Suprapubic skin (tissue), 4 donors: ENCODE measurements around the gene FSIP1. TPM values are rescaled to one million over a fixed set of nuclear protein-coding genes. Genes with fewer than 3 reads are reported as not detected.

ENCODE experiments used
- DNase-seq, 2 donors: peaks; one replicate each; pipeline ENCODE4 v3.0.0-alpha.2; 2019; ENCODE audit warnings: low spot score in 2 of 2
- H3K27ac ChIP-seq: fragments of 200-600 bp; sonication (generic); one replicate; pipeline ENCODE4 v1.5.1; 2019
- H3K27me3 ChIP-seq: fragments of 200-600 bp; sonication (generic); one replicate; pipeline ENCODE4 v1.5.1; 2019
- H3K36me3 ChIP-seq: fragments of 200-600 bp; sonication (generic); one replicate; pipeline ENCODE4 v1.5.1; 2019
- H3K4me1 ChIP-seq: fragments of 200-600 bp; sonication (generic); one replicate; pipeline ENCODE4 v1.5.1; 2019
- H3K4me3 ChIP-seq: fragments of 200-600 bp; sonication (generic); one replicate; pipeline ENCODE4 v1.5.1; 2019; ENCODE audit warnings: mild to moderate bottlenecking
- H3K9me3 ChIP-seq: fragments of 200-600 bp; sonication (generic); one replicate; pipeline ENCODE4 v1.5.1; 2019
- CTCF ChIP-seq, 2 donors: fragments of 200-600 bp in 1 of 2; fragments of 450-650 bp in 1 of 2; sonication (generic) in 1 of 2; IDR thresholded peaks; one replicate each; pipeline ENCODE4 v1.5.1; 2016 to 2019; ENCODE audit warnings: antibody characterized with exemption in 2 of 2, mild to moderate bottlenecking in 1 of 2, moderate library complexity in 1 of 2
- EP300 ChIP-seq: sonication (generic); formaldehyde crosslinking; IDR thresholded peaks from one replicate; pipeline ENCODE4 v1.6.1; 2017; ENCODE audit warnings: antibody characterized with exemption
- POLR2A ChIP-seq, 2 donors: fragments of 450-650 bp; IDR thresholded peaks; one replicate each; pipeline ENCODE4 v1.6.1; 2017; ENCODE audit warnings: antibody characterized with exemption in 2 of 2, mild to moderate bottlenecking in 2 of 2, moderate library complexity in 2 of 2
- POLR2AphosphoS5 ChIP-seq, 3 donors: sonication (generic); formaldehyde crosslinking; IDR thresholded peaks; one replicate each; pipeline ENCODE4 v1.6.1; 2017; ENCODE audit warnings: antibody characterized with exemption in 3 of 3
- WGBS: methylation state at CpG from one replicate; pipeline ENCODE4 v1.1.5; 2018; 5-methylcytosine and 5-hydroxymethylcytosine counted together
- total RNA-seq, 4 donors: library from RNA; depleted of rRNA; stranded (reverse); fragments of >200 nt; gene quantifications; one replicate each; pipeline ENCODE4 v1.1.0, GENCODE V29; 2016

Gene FSIP1
- total RNA-seq, 4 donors from 2014 or later = 0.21 to 0.24 TPM; not detected in 2

DNA sequence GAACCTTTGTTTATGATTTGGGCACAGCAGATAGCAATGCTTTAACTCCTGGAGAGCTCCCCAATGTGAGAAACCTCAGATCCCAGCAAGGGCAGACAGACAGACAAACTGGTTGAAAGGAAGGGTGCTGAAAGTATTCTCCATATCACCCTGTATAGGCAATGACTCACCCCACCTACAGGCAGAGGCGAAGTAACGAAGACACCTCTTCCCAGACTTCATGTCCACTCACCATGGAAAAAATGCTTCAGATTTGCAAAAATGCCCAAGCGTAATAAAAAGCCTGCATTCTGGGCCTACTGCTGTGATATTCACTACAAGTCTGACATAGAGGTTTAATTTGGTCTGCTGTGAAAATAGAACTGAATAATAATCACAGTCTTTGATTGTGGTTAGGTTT is 151.3 kb downstream of the FSIP1 start:
- H3K4me1 ChIP-seq = peaks cover 17% of the 10 kb centered on the region
- no peaks in the 10 kb centered on the region for H3K36me3 ChIP-seq
- no peaks in the 10 kb centered on the region for H3K27me3 ChIP-seq
- 93% methylated on average over 3 of the region's 3 CpGs for WGBS
- H3K9me3 ChIP-seq = no peaks in the 10 kb centered on the region
- no peak for TF ChIP-seq POLR2A (IDR thresholded peaks at IDR 0.05)
- no peak overlapping the region for H3K27ac ChIP-seq
- DNase-seq = no peak
- H3K4me3 ChIP-seq = no peak overlapping the region

DNA sequence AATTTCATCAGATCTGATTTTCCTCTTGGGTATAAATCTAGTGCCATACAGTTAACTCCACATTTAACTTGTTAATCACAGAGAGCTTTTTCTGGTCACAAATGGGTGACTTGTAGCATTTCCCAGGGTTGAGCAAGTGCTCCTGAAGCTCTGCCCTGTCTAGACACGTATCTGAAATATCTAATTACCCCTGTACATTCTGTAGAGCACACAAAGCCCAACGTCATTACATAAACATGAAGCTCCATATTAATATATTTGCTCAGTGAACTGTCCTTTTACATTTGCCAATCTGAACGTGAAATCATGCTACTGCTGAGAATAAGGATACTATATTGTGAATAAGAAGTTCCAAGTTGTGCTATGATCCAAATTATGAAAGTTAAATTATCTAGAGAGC is 152.7 kb downstream of the FSIP1 start:
- Histone ChIP-seq H3K27me3 (no peaks in the 10 kb centered on the region), H3K4me1 (peaks cover 24% of the 10 kb centered on the region), H3K36me3 (no peaks in the 10 kb centered on the region), H3K9me3 (no peaks in the 10 kb centered on the region), H3K27ac (no peak overlapping the region), H3K4me3 (no peak overlapping the region)
- 56% methylated on average over 3 of the region's 3 CpGs for WGBS
- no peak for DNase-seq
- TF ChIP-seq POLR2A (IDR thresholded peaks at IDR 0.05) = no peak
- no peak for TF ChIP-seq POLR2AphosphoS5 (IDR thresholded peaks at IDR 0.05)
- TF ChIP-seq CTCF (IDR thresholded peaks at IDR 0.05) = no peak
- no peak for TF ChIP-seq EP300

DNA sequence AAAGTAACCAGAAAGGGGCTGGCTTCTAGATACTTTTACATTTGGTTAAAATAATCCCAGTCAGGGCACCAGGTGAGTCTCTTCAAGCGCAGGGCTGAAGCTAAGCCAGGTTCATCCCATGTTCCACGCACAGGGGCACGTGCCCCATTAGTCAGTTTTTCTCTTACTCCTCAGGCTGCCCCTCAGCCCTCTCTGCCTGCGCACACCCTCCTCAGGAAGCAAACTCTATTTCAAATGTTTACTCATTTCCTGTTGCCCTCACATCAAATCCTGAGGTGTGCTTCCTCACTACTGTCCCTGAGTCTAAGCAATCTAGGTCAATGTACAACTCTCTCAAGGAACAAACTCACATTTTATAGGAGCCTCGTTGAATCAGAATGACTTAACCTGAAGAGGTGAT is 153.3 kb downstream of the FSIP1 start:
- Histone ChIP-seq H3K36me3 (no peaks in the 10 kb centered on the region), H3K9me3 (no peaks in the 10 kb centered on the region), H3K4me3 (no peak overlapping the region), H3K27me3 (no peaks in the 10 kb centered on the region), H3K4me1 (peaks cover 30% of the 10 kb centered on the region), H3K27ac (no peak overlapping the region)
- no peak for DNase-seq
- WGBS = 76% methylated on average over 5 of the region's 5 CpGs
- TF ChIP-seq CTCF (IDR thresholded peaks at IDR 0.05) = no peak
- no peak for TF ChIP-seq EP300
- TF ChIP-seq POLR2A (IDR thresholded peaks at IDR 0.05) = no peak
- no peak for TF ChIP-seq POLR2AphosphoS5 (IDR thresholded peaks at IDR 0.05)

DNA sequence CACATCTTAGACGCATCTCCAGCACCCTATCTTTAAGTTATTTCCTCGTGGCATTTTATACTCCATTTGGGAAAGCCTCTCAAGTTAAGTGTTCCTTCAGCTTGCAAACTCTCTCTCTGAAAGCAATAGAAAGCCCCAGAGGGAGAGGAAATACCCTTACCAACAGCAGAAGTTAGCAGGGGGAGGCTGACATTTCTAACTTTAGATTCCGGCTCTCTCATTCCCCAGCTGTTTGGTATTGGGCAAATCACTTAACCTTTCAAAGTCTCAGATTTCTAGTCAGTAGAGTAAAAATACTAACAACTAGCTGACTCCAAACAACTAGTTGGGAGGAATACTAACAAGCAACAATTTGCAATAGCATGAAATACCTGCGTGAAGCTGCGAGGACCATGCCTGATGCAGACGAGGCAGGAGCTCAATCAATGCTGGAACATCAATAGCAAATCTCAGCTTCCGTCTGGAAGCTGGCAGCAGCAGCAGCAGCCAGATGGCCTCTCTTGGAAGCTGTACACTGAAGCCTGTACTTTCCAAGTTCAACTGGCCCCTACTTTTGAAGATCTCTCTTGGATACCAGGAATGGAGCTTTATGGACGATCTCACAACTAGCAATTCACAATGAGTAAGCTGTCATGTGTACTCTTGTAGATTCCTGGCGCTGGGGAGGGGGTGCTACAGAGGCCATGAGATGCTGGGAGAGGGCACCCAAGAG is 153.9 kb downstream of the FSIP1 start:
- Histone ChIP-seq H3K36me3 (no peaks in the 10 kb centered on the region), H3K27me3 (no peaks in the 10 kb centered on the region), H3K9me3 (no peaks in the 10 kb centered on the region), H3K27ac (no peak overlapping the region), H3K4me3 (no peak overlapping the region), H3K4me1 (peaks cover 31% of the 10 kb centered on the region)
- TF ChIP-seq POLR2AphosphoS5 (IDR thresholded peaks at IDR 0.05) (no peak), EP300 (no peak), POLR2A (IDR thresholded peaks at IDR 0.05) (no peak), CTCF (IDR thresholded peaks at IDR 0.05) (no peak)
- WGBS = 82% methylated on average over 8 of the region's 9 CpGs
- DNase-seq = no peak

GRCh38 chr15:39628144-39628508 is 154.5 kb downstream of the FSIP1 start:
- H3K4me1 ChIP-seq = peaks cover 31% of the 10 kb centered on the region
- no peaks in the 10 kb centered on the region for H3K27me3 ChIP-seq
- 84% methylated on average over 5 of the region's 5 CpGs for WGBS
- H3K4me3 ChIP-seq = no peak overlapping the region
- H3K36me3 ChIP-seq = no peaks in the 10 kb centered on the region
- no peak overlapping the region for H3K27ac ChIP-seq
- no peaks in the 10 kb centered on the region for H3K9me3 ChIP-seq
- no peak for DNase-seq
- TF ChIP-seq CTCF (IDR thresholded peaks at IDR 0.05) (no peak), POLR2AphosphoS5 (IDR thresholded peaks at IDR 0.05) (no peak), EP300 (no peak), POLR2A (IDR thresholded peaks at IDR 0.05) (no peak)
